MCF 10A (cell line): ENCODE measurements around the gene NKX6-2. TPM values are rescaled to one million over a fixed set of nuclear protein-coding genes. Genes with fewer than 3 reads are reported as not detected.

ENCODE experiments used
- BruUV-seq: library from RNA; stranded (reverse); fragments of 400-500 nt; replicated peaks from 2 replicates; lab custom pipeline; 2021; lab: Mats Ljungman, UMichigan
- CTCF ChIA-PET: fragments of 300-600 bp; sonication (Branson Sonifier 250); formaldehyde crosslinking; extraction: SDS; loops from one replicate; lab custom pipeline; 2021; ENCODE audit warnings: antibody characterized with exemption, inconsistent platforms; lab: Yijun Ruan, JAX
- POLR2A ChIA-PET: fragments of 300-600, 350-650 bp; sonication (Branson Sonifier 250); formaldehyde crosslinking; extraction: SDS; loops from one replicate; lab custom pipeline; 2020; ENCODE audit warnings: antibody characterized with exemption, inconsistent platforms; lab: Yijun Ruan, JAX
- DNase-seq: peaks from one replicate; pipeline ENCODE4 v3.0.0-alpha.2; 2018; ENCODE audit not compliant: unreplicated experiment
- H3K27ac Mint-ChIP-seq: one replicate; pipeline ENCODE4 v1.8.0; 2022; ENCODE audit warnings: mild to moderate bottlenecking, low read depth, mixed read lengths; ENCODE audit not compliant: unreplicated experiment
- H3K27me3 Mint-ChIP-seq: one replicate; pipeline ENCODE4 v1.8.0; 2022; ENCODE audit warnings: mixed read lengths; ENCODE audit not compliant: insufficient read depth, unreplicated experiment
- H3K36me3 Mint-ChIP-seq: one replicate; pipeline ENCODE4 v1.8.0; 2022; ENCODE audit warnings: mild to moderate bottlenecking, moderate library complexity, mixed read lengths; ENCODE audit not compliant: insufficient read depth, unreplicated experiment
- H3K4me1 Mint-ChIP-seq: one replicate; pipeline ENCODE4 v1.8.0; 2022; ENCODE audit warnings: mixed read lengths; ENCODE audit not compliant: insufficient read depth, unreplicated experiment
- H3K4me3 Mint-ChIP-seq: one replicate; pipeline ENCODE4 v1.8.0; 2022; ENCODE audit warnings: mild to moderate bottlenecking, moderate library complexity, mixed read lengths; ENCODE audit not compliant: unreplicated experiment
- H3K9me3 Mint-ChIP-seq: one replicate; pipeline ENCODE4 v1.8.0; 2022; ENCODE audit warnings: mixed read lengths; ENCODE audit not compliant: unreplicated experiment
- CTCF ChIP-seq: fragments of 200-600 bp; IDR thresholded peaks from one replicate; pipeline ENCODE4 v1.8.0; 2022; ENCODE audit warnings: antibody characterized with exemption, mild to moderate bottlenecking; ENCODE audit not compliant: unreplicated experiment
- intact Hi-C: fragments of 100-400 bp; cut with micrococcal nuclease; formaldehyde crosslinking; loops from 2 replicates; pipeline ENCODE4 v1.14.1; 2022
- total RNA-seq: library from RNA; stranded (reverse); gene quantifications from 2 replicates; pipeline ENCODE4 v1.2.3, GENCODE V29; 2022

Gene NKX6-2
- total RNA-seq, 1 experiment from 2014 or later: not detected

DNA sequence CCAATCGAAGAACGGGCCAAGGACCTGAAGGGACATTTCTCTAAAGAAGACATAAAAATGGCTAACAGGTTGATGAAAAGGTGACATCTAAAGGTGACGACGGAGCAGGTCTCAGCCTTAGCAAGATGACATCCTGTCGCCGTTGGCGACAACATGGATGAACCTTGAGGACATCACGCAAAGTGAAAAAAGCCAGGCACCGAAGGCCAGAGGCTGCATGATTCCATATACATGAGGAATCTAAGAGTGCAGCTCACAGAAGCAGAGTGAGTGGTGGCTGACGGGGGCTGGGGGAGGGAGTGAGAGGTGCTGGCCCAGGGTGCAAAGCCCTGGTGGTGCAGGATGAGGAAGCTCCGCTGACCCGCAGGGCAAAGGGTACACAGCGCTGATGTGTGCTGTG is 34.1 kb upstream of the NKX6-2 start:
- BruUV-seq: no TSS peak
- no peak for DNase-seq
- TF ChIP-seq CTCF: no peak
- H3K36me3 Mint-ChIP-seq: no peaks in the 10 kb centered on the region
- H3K4me3 Mint-ChIP-seq: no peak overlapping the region
- H3K4me1 Mint-ChIP-seq: no peaks in the 10 kb centered on the region
- H3K9me3 Mint-ChIP-seq: peaks cover 14% of the 10 kb centered on the region
- H3K27ac Mint-ChIP-seq: no peak overlapping the region
- intact Hi-C loops: no loop called here
- POLR2A ChIA-PET: interaction anchor here (0.6 kb wide), 1 partner anchor 26 kb away, joined by 3 read pairs; no protein-coding TSS in a partner anchor
- CTCF ChIA-PET: interaction anchor here (0.6 kb wide), 2 partner anchors 180 to 222 kb away, joined by 3 read pairs; no protein-coding TSS in a partner anchor
- peaks cover 7% of the 10 kb centered on the region for H3K27me3 Mint-ChIP-seq

- intact Hi-C loops: no loop called here
- Mint-ChIP-seq H3K27me3 (peaks cover 10% of the 10 kb centered on the region), H3K36me3 (no peaks in the 10 kb centered on the region), H3K4me3 (no peak overlapping the region), H3K4me1 (no peaks in the 10 kb centered on the region), H3K9me3 (peaks cover 14% of the 10 kb centered on the region), H3K27ac (no peak overlapping the region)
- no peak for TF ChIP-seq CTCF
- POLR2A ChIA-PET: no interaction called here
- DNase-seq: no peak
- CTCF ChIA-PET: interaction anchor here (0.7 kb wide), 1 partner anchor 11 kb away, joined by 3 read pairs; no protein-coding TSS in a partner anchor
- no TSS peak for BruUV-seq
Observed at GRCh38 chr10:132817701-132818211, 31.8 kb upstream of the NKX6-2 start.

GRCh38 chr10:132816718-132817117 is 30.8 kb upstream of the NKX6-2 start:
- CTCF ChIA-PET: interaction anchor here (0.9 kb wide), 1 partner anchor 123 kb away, joined by 5 read pairs; no protein-coding TSS in a partner anchor
- POLR2A ChIA-PET: no interaction called here
- DNase-seq: no peak
- Mint-ChIP-seq H3K27ac (no peak overlapping the region), H3K4me3 (no peak overlapping the region), H3K4me1 (no peaks in the 10 kb centered on the region), H3K27me3 (peaks cover 10% of the 10 kb centered on the region), H3K9me3 (peaks cover 14% of the 10 kb centered on the region), H3K36me3 (no peaks in the 10 kb centered on the region)
- no TSS peak for BruUV-seq
- intact Hi-C loops: no loop called here
- no peak for TF ChIP-seq CTCF

GRCh38 chr10:132815168-132815857 is 29.4 kb upstream of the NKX6-2 start:
- intact Hi-C loops: no loop called here
- POLR2A ChIA-PET: no interaction called here

More at GRCh38 chr10:132815168-132815857, 29.4 kb upstream of the NKX6-2 start:
- H3K4me1 Mint-ChIP-seq: no peaks in the 10 kb centered on the region
- no peaks in the 10 kb centered on the region for H3K36me3 Mint-ChIP-seq
- no peak for DNase-seq
- no peak overlapping the region for H3K27ac Mint-ChIP-seq
- H3K9me3 Mint-ChIP-seq: peaks cover 14% of the 10 kb centered on the region
- no peak overlapping the region for H3K4me3 Mint-ChIP-seq
- peaks cover 10% of the 10 kb centered on the region for H3K27me3 Mint-ChIP-seq
- no peak for TF ChIP-seq CTCF
- CTCF ChIA-PET: no interaction called here
- BruUV-seq: no TSS peak
